ENCODE measurements around the gene PXK. TPM values are rescaled to one million over a fixed set of nuclear protein-coding genes. Genes with fewer than 3 reads are reported as not detected.

PXK gene
- total RNA-seq, 1 experiment from 2014 or later = 28.3 TPM

GRCh38 chr3:58377750-58378149, 45.1 kb downstream of the PXK start:
- DNase-seq (ENCODE audit: extremely low read depth, low read depth) = no peak

- no peak for DNase-seq (ENCODE audit: extremely low read depth, low read depth)
Observed at GRCh38 chr3:58379351-58380073, 46.8 kb downstream of the PXK start.

- DNase-seq (ENCODE audit: extremely low read depth, low read depth) = no peak
Observed at GRCh38 chr3:58383476-58383875, 50.8 kb downstream of the PXK start.

GRCh38 chr3:58383904-58384303, 51.2 kb downstream of the PXK start:
- no peak for DNase-seq (ENCODE audit: extremely low read depth, low read depth)

GRCh38 chr3:58384381-58385090, 51.8 kb downstream of the PXK start:
- no peak for DNase-seq (ENCODE audit: extremely low read depth, low read depth)

GRCh38 chr3:58386626-58387365, 54.1 kb downstream of the PXK start:
- DNase-seq (ENCODE audit: extremely low read depth, low read depth) = no peak

- no peak for DNase-seq (ENCODE audit: extremely low read depth, low read depth)
Observed at GRCh38 chr3:58387650-58388546, 55.2 kb downstream of the PXK start.

- no peak for DNase-seq (ENCODE audit: extremely low read depth, low read depth)
Observed at GRCh38 chr3:58388550-58389091, 55.9 kb downstream of the PXK start.

- DNase-seq (ENCODE audit: extremely low read depth, low read depth) = no peak
Observed at GRCh38 chr3:58391156-58391865, 58.6 kb downstream of the PXK start.

GRCh38 chr3:58392181-58392580, 59.5 kb downstream of the PXK start:
- DNase-seq (ENCODE audit: extremely low read depth, low read depth) = no peak

GRCh38 chr3:58394339-58394738, 61.6 kb downstream of the PXK start:
- DNase-seq (ENCODE audit: extremely low read depth, low read depth) = no peak

- no peak for DNase-seq (ENCODE audit: extremely low read depth, low read depth)
Observed at GRCh38 chr3:58398669-58399333, 66.1 kb downstream of the PXK start.

GRCh38 chr3:58403513-58404109, 70.9 kb downstream of the PXK start:
- no peak for DNase-seq (ENCODE audit: extremely low read depth, low read depth)

GRCh38 chr3:58404396-58404795, 71.7 kb downstream of the PXK start:
- DNase-seq (ENCODE audit: extremely low read depth, low read depth) = peak; percentile 8

- DNase-seq (ENCODE audit: extremely low read depth, low read depth) = no peak
Observed at GRCh38 chr3:58408906-58409305, 76.2 kb downstream of the PXK start.

- DNase-seq (ENCODE audit: extremely low read depth, low read depth) = no peak
Observed at GRCh38 chr3:58409663-58410062, 77.0 kb downstream of the PXK start.

- DNase-seq (ENCODE audit: extremely low read depth, low read depth) = no peak
Observed at GRCh38 chr3:58411036-58411435, 78.3 kb downstream of the PXK start.

Data from NCI-H460 (cell line).